ENCODE measurements around the gene SGTA.
"Not testable (repeated sequence)": the region's sequence is repeated elsewhere in the genome, so short reads cannot be mapped to it uniquely, and the experiment has no call there.

Gene SGTA

GRCh38 chr19:2795827-2796658, 13.0 kb upstream of the SGTA start:
- no peak for DNase-seq (ENCODE audit: low spot score)

- DNase-seq (ENCODE audit: low spot score) = no peak
Observed at GRCh38 chr19:2793577-2793976, 10.5 kb upstream of the SGTA start.

- DNase-seq (ENCODE audit: low spot score) = no peak
Observed at GRCh38 chr19:2793126-2793525, 10.1 kb upstream of the SGTA start.

GRCh38 chr19:2792666-2793065, 9.6 kb upstream of the SGTA start:
- DNase-seq (ENCODE audit: low spot score) = not testable (repeated sequence)

GRCh38 chr19:2791876-2792275, 8.8 kb upstream of the SGTA start:
- DNase-seq (ENCODE audit: low spot score) = no peak

- no peak for DNase-seq (ENCODE audit: low spot score)
Observed at GRCh38 chr19:2791440-2791839, 8.4 kb upstream of the SGTA start.

GRCh38 chr19:2790557-2791271, 7.6 kb upstream of the SGTA start:
- DNase-seq (ENCODE audit: low spot score) = no peak

- no peak for DNase-seq (ENCODE audit: low spot score)
Observed at GRCh38 chr19:2790194-2790556, 7.1 kb upstream of the SGTA start.

GRCh38 chr19:2788237-2788636, 5.2 kb upstream of the SGTA start:
- DNase-seq (ENCODE audit: low spot score) = no peak

GRCh38 chr19:2787115-2787514, 4.0 kb upstream of the SGTA start:
- DNase-seq (ENCODE audit: low spot score) = no peak

- DNase-seq (ENCODE audit: low spot score) = peak; percentile 99
Observed at GRCh38 chr19:2785244-2785997, 2.3 kb upstream of the SGTA start, which contains the start of gene THOP1. THOP1 (plus strand) TSS chr19:2785503; CDS start chr19:2785663, 160 bp downstream.

- no peak for DNase-seq (ENCODE audit: low spot score)
Observed at GRCh38 chr19:2783781-2784145, 690 bp upstream of the SGTA start.

GRCh38 chr19:2782329-2782935, 641 bp downstream of the SGTA start:
- no peak for DNase-seq (ENCODE audit: low spot score)

GRCh38 chr19:2780284-2780683, 2.8 kb downstream of the SGTA start:
- DNase-seq (ENCODE audit: low spot score) = no peak

- DNase-seq (ENCODE audit: low spot score) = no peak
Observed at GRCh38 chr19:2779121-2779740, 3.8 kb downstream of the SGTA start.

GRCh38 chr19:2777952-2778683, 5.0 kb downstream of the SGTA start:
- peak; percentile 72 for DNase-seq (ENCODE audit: low spot score)

GRCh38 chr19:2775556-2776430, 7.3 kb downstream of the SGTA start:
- DNase-seq (ENCODE audit: low spot score) = no peak

- DNase-seq (ENCODE audit: low spot score) = no peak
Observed at GRCh38 chr19:2774953-2775555, 8.0 kb downstream of the SGTA start.

GRCh38 chr19:2774083-2774679, 8.9 kb downstream of the SGTA start:
- no peak for DNase-seq (ENCODE audit: low spot score)

Data from D341Med (cell line).